HepG2 (cell line): ENCODE results near the gene DUXA. TPM values are rescaled to one million over a fixed set of nuclear protein-coding genes. Genes with fewer than 3 reads are reported as not detected.

Experiments
- CENPT ChIP-seq: sonication (generic); formaldehyde crosslinking; IDR thresholded peaks from 2 replicates; pipeline ENCODE4 v1.8.0; 2022; ENCODE audit warnings: low read depth, mild to moderate bottlenecking, moderate library complexity, missing genetic modification reagents
- EED ChIP-seq: sonication (generic); formaldehyde crosslinking; IDR thresholded peaks from 2 replicates; pipeline ENCODE4 v1.5.0; 2020; ENCODE audit warnings: mild to moderate bottlenecking, missing genetic modification reagents
- GATA4 ChIP-seq: sonication (generic); IDR thresholded peaks from 2 replicates; pipeline ENCODE4 v1.6.1; 2016; ENCODE audit warnings: antibody characterized with exemption, low read depth, borderline replicate concordance
- JUNB ChIP-seq: sonication (generic); formaldehyde crosslinking; IDR thresholded peaks from 2 replicates; pipeline ENCODE4 v1.8.0; 2022; ENCODE audit warnings: missing genetic modification reagents, mild to moderate bottlenecking, borderline replicate concordance
- KDM1A ChIP-seq: IDR thresholded peaks from 2 replicates; pipeline ENCODE4 v1.6.1; 2016; ENCODE audit warnings: missing compliant biosample characterization
- KLF11 ChIP-seq: IDR thresholded peaks from 2 replicates; pipeline ENCODE4 v1.6.1; 2016; ENCODE audit warnings: missing compliant biosample characterization
- KLF6 ChIP-seq: IDR thresholded peaks from 2 replicates; pipeline ENCODE4 v1.8.0; 2016; ENCODE audit warnings: missing biosample characterization, missing genetic modification reagents
- MEIS2 ChIP-seq: sonication (generic); formaldehyde crosslinking; IDR thresholded peaks from 2 replicates; pipeline ENCODE4 v1.9.0; 2021; ENCODE audit warnings: mild to moderate bottlenecking, missing genetic modification reagents
- NPAS2 ChIP-seq: sonication (generic); formaldehyde crosslinking; IDR thresholded peaks from 2 replicates; pipeline ENCODE4 v1.8.0; 2022; ENCODE audit warnings: mild to moderate bottlenecking, missing genetic modification reagents, borderline replicate concordance
- NRL ChIP-seq: sonication (generic); formaldehyde crosslinking; IDR thresholded peaks from 2 replicates; pipeline ENCODE4 v1.5.0; 2020; ENCODE audit warnings: missing genetic modification reagents, mild to moderate bottlenecking, moderate library complexity, borderline replicate concordance
- PHF5A ChIP-seq: IDR thresholded peaks from one replicate; pipeline ENCODE4 v1.6.1; 2018; ENCODE audit warnings: low read depth, missing genetic modification reagents; ENCODE audit not compliant: unreplicated experiment
- TCF12 ChIP-seq, 2 experiments: fragments of 450-650 bp in 1 of 2; sonication (generic) in 1 of 2; formaldehyde crosslinking in 1 of 2; IDR thresholded peaks; 2 replicates each; pipeline versions ENCODE4 v1.6.1 to v1.8.0; 2017 to 2022; ENCODE audit warnings: antibody characterized with exemption in 1 of 2, mild to moderate bottlenecking in 1 of 2, missing genetic modification reagents in 1 of 2, moderate library complexity in 1 of 2
- ZBTB20 ChIP-seq: sonication (generic); formaldehyde crosslinking; IDR thresholded peaks from 2 replicates; pipeline ENCODE4 v1.8.1; 2023; ENCODE audit warnings: missing genetic modification reagents, low read depth, mild to moderate bottlenecking, borderline replicate concordance
- ZBTB7B ChIP-seq: sonication (generic); formaldehyde crosslinking; IDR thresholded peaks from 2 replicates; pipeline ENCODE4 v1.4.0; 2020; ENCODE audit warnings: missing genetic modification reagents
- ZC3H4 ChIP-seq: sonication (generic); formaldehyde crosslinking; IDR thresholded peaks from 2 replicates; pipeline ENCODE4 v1.4.0; 2020; ENCODE audit warnings: missing genetic modification reagents, borderline replicate concordance
- ZNF451 ChIP-seq: sonication (generic); formaldehyde crosslinking; IDR thresholded peaks from 2 replicates; pipeline ENCODE4 v1.5.0; 2020; ENCODE audit warnings: mild to moderate bottlenecking, missing genetic modification reagents
- ZNF460 ChIP-seq: sonication (generic); formaldehyde crosslinking; IDR thresholded peaks from 2 replicates; pipeline ENCODE4 v1.5.1; 2020; ENCODE audit warnings: missing genetic modification reagents, mild to moderate bottlenecking, borderline replicate concordance
- ZNF570 ChIP-seq: sonication (generic); formaldehyde crosslinking; IDR thresholded peaks from 2 replicates; pipeline ENCODE4 v1.4.0; 2020; ENCODE audit warnings: mild to moderate bottlenecking, missing genetic modification reagents, borderline replicate concordance
- ZNF619 ChIP-seq: sonication (generic); formaldehyde crosslinking; IDR thresholded peaks from 2 replicates; pipeline ENCODE4 v1.4.0; 2020; ENCODE audit warnings: mild to moderate bottlenecking, missing genetic modification reagents
- ZNF891 ChIP-seq: sonication (generic); formaldehyde crosslinking; IDR thresholded peaks from 2 replicates; pipeline ENCODE4 v1.5.0; 2020; ENCODE audit warnings: mild to moderate bottlenecking, missing genetic modification reagents
- ZSCAN29 ChIP-seq: sonication (generic); formaldehyde crosslinking; conservative IDR thresholded peaks from 2 replicates; pipeline ENCODE4 v1.4.0; 2020; ENCODE audit warnings: mild to moderate bottlenecking, missing genetic modification reagents
- polyA plus RNA-seq, 8 experiments: library from polyadenylated mRNA; depleted of rRNA in 3 of 8; stranded (reverse) in 7 of 8; unstranded in 1 of 8; fragments of >200 nt; fragmentation: Illumina TruSeq in 4 of 8; extraction: Trizol in 4 of 8; gene quantifications; 2 replicates each; pipeline versions ENCODE4 v1.2.1 to v1.2.3, GENCODE V29; 2011 to 2016; ENCODE audit warnings: low read depth in 4 of 8, missing spikeins in 1 of 8, mixed read lengths in 1 of 8; ENCODE audit not compliant: insufficient read depth in 1 of 8
- total RNA-seq, 5 experiments: library from RNA; depleted of rRNA; stranded (reverse); fragments of >200 nt; fragmentation: Illumina TruSeq; extraction: Trizol; gene quantifications; 2 replicates each; pipeline ENCODE4 v1.2.3, GENCODE V29; 2016; ENCODE audit warnings: low read depth in 1 of 5
- TF ChIP-seq, protein P1 (sequence below): sonication (generic); formaldehyde crosslinking; IDR thresholded peaks from 2 replicates; pipeline ENCODE4 v1.5.0; 2020; ENCODE audit warnings: missing genetic modification reagents
- TF ChIP-seq, protein P2 (sequence below): IDR thresholded peaks from 2 replicates; pipeline ENCODE4 v1.6.1; 2016; ENCODE audit warnings: mild to moderate bottlenecking
- TF ChIP-seq, protein P3 (sequence below): IDR thresholded peaks from 2 replicates; pipeline ENCODE4 v1.6.1; 2016; ENCODE audit warnings: low read depth, control low read depth
- TF ChIP-seq, protein P4 (sequence below): sonication (generic); formaldehyde crosslinking; IDR thresholded peaks from 2 replicates; pipeline ENCODE4 v1.9.0; 2021; ENCODE audit warnings: missing genetic modification reagents, borderline replicate concordance

DUXA gene
- total and polyA plus RNA-seq, 2 of the 13 experiments (the other 11 are each of a cell fraction or from before 2014, with no cell fraction given) = not detected

DNA sequence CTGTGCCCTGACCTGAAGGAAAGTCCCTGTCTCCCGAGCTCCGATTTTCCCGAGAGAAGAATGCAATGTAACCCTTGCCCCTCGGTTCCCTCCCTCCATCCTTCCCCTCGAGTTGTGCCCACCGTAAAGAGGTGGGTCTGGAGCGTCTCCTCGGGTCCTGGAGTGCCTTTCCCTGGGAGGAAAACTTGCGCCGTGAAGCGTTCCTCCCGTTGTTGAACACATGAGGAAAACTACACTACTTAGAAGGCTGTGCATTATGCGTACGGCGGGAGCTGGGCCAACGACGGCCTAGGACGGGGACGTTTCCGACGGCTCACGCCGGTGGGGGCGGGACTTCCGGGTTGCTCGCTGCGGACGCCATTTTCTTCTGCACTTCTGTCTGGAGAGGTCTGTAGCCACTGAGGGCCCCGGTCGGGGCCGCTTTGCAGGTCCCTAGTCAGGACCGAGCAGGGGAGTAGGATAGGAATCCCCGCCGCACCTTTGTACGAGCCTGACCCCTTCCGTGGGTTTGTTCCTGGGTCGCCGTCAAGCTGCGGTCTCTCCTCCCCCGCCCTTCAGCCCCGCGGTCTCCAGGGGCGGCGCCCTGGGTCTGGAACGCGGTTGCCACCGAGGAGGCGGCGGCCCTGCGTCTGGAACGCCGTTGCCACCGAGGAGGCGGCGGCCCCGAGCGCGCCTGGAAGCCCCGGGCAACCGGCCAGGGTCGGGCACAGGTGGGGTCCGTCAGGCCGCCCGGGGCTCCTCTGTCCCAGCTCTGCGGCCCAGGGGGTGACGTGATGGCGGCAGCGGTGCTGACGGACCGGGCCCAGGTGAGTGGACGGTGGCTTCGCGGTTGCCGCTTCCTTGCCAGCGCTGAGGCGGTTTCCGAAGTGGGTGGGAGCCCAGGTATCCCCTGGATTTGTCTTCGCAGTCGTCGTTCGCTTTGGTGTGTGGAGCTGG, 24.1 kb upstream of the DUXA start, which contains the start of gene ZNF264 (continued):
- TF ChIP-seq, protein P1, sequence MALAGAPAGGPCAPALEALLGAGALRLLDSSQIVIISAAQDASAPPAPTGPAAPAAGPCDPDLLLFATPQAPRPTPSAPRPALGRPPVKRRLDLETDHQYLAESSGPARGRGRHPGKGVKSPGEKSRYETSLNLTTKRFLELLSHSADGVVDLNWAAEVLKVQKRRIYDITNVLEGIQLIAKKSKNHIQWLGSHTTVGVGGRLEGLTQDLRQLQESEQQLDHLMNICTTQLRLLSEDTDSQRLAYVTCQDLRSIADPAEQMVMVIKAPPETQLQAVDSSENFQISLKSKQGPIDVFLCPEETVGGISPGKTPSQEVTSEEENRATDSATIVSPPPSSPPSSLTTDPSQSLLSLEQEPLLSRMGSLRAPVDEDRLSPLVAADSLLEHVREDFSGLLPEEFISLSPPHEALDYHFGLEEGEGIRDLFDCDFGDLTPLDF (CRISPR knock-in tag) = no peak
- TF ChIP-seq ZNF570 (CRISPR knock-in tag) (no peak), ZSCAN29 (CRISPR knock-in tag) (peak; percentile 30; the same call in 1 of the 2 replicates), KLF11 (CRISPR knock-in tag) (no peak), ZNF460 (CRISPR knock-in tag) (no peak), PHF5A (CRISPR knock-in tag) (no peak), CENPT (no peak), ZBTB20 (CRISPR knock-in tag) (no peak), ZNF451 (CRISPR knock-in tag) (0 out of 2 replicates have a peak, but pooled peaks have one; percentile 32), JUNB (CRISPR knock-in tag) (no peak), NRL (CRISPR knock-in tag) (no peak), KDM1A (CRISPR knock-in tag) (no peak), ZNF619 (CRISPR knock-in tag) (no peak), ZC3H4 (CRISPR knock-in tag) (no peak), MEIS2 (CRISPR knock-in tag) (no peak; the same call in 1 of the 2 replicates), KLF6 (CRISPR knock-in tag) (no peak; the same call in 1 of the 2 replicates), NPAS2 (CRISPR knock-in tag) (no peak), EED (peak; percentile 90; the same call in 1 of the 2 replicates), ZNF891 (CRISPR knock-in tag) (peak; percentile 45; the same call in 1 of the 2 replicates), TCF12 (IDR thresholded peaks at IDR 0.05) (no peak), TCF12 (CRISPR knock-in tag; IDR thresholded peaks at IDR 0.05) (no peak), ZBTB7B (no peak), GATA4 (no peak)
- TF ChIP-seq, protein P2, sequence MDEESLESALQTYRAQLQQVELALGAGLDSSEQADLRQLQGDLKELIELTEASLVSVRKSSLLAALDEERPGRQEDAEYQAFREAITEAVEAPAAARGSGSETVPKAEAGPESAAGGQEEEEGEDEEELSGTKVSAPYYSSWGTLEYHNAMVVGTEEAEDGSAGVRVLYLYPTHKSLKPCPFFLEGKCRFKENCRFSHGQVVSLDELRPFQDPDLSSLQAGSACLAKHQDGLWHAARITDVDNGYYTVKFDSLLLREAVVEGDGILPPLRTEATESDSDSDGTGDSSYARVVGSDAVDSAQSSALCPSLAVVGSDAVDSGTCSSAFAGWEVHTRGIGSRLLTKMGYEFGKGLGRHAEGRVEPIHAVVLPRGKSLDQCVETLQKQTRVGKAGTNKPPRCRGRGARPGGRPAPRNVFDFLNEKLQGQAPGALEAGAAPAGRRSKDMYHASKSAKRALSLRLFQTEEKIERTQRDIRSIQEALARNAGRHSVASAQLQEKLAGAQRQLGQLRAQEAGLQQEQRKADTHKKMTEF (CRISPR knock-in tag) = peak; percentile 77
- TF ChIP-seq, protein P3, sequence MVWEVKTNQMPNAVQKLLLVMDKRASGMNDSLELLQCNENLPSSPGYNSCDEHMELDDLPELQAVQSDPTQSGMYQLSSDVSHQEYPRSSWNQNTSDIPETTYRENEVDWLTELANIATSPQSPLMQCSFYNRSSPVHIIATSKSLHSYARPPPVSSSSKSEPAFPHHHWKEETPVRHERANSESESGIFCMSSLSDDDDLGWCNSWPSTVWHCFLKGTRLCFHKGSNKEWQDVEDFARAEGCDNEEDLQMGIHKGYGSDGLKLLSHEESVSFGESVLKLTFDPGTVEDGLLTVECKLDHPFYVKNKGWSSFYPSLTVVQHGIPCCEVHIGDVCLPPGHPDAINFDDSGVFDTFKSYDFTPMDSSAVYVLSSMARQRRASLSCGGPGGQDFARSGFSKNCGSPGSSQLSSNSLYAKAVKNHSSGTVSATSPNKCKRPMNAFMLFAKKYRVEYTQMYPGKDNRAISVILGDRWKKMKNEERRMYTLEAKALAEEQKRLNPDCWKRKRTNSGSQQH (CRISPR knock-in tag) = 0 out of 2 replicates have a peak, but pooled peaks have one; percentile 14
- TF ChIP-seq, protein P4, sequence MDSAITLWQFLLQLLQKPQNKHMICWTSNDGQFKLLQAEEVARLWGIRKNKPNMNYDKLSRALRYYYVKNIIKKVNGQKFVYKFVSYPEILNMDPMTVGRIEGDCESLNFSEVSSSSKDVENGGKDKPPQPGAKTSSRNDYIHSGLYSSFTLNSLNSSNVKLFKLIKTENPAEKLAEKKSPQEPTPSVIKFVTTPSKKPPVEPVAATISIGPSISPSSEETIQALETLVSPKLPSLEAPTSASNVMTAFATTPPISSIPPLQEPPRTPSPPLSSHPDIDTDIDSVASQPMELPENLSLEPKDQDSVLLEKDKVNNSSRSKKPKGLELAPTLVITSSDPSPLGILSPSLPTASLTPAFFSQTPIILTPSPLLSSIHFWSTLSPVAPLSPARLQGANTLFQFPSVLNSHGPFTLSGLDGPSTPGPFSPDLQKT (CRISPR knock-in tag) = no peak
